ENCODE results near the gene ZNF503. TPM values are rescaled to one million over a fixed set of nuclear protein-coding genes. Genes with fewer than 3 reads are reported as not detected.

Gene ZNF503
- total RNA-seq, 4 donors from 2014 or later, result 9.7 to 17.5 (median 14.8) TPM

DNA sequence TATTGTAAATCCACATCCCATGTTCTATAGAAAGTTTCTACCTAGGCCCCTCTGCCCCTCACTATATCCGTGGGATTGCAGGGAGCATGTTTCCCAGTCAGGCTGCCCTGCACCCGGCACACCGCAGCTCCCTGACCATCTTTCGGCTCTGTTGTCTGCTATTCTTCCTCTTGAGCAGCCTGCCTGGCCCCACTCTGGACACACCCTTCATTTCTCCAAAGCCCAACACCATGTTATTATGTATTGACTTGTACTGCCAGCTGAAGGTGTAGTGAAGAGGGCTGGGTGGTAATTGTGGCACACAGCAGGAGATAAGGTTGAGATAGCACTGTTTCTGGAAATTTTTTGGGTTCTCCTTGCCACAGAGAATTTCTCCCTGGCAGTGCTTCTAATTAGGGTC, 39.6 kb upstream of the ZNF503 start:
- H3K27me3 ChIP-seq, result no peaks in the 10 kb centered on the region
- H3K4me1 ChIP-seq, result no peaks in the 10 kb centered on the region
- H3K27ac ChIP-seq, result no peak overlapping the region
- 86 to 88% methylated on average over 4 of the region's 4 CpGs for WGBS, 2 donors
- peaks cover 0 to 3% (median 0%) of the 10 kb centered on the region in 3 donors for H3K36me3 ChIP-seq
- DNase-seq, result no peak
- intact Hi-C loops (cut with DNase I), result no loop called here
- no peak overlapping the region for H3K4me3 ChIP-seq
- TF ChIP-seq, protein P1, sequence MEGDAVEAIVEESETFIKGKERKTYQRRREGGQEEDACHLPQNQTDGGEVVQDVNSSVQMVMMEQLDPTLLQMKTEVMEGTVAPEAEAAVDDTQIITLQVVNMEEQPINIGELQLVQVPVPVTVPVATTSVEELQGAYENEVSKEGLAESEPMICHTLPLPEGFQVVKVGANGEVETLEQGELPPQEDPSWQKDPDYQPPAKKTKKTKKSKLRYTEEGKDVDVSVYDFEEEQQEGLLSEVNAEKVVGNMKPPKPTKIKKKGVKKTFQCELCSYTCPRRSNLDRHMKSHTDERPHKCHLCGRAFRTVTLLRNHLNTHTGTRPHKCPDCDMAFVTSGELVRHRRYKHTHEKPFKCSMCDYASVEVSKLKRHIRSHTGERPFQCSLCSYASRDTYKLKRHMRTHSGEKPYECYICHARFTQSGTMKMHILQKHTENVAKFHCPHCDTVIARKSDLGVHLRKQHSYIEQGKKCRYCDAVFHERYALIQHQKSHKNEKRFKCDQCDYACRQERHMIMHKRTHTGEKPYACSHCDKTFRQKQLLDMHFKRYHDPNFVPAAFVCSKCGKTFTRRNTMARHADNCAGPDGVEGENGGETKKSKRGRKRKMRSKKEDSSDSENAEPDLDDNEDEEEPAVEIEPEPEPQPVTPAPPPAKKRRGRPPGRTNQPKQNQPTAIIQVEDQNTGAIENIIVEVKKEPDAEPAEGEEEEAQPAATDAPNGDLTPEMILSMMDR (IDR thresholded peaks at IDR 0.05), result no peak
- no peak for TF ChIP-seq POLR2A (IDR thresholded peaks at IDR 0.05)
- H3K9me3 ChIP-seq, result peaks cover 0 to 14% (median 9%) of the 10 kb centered on the region in 3 donors

DNA sequence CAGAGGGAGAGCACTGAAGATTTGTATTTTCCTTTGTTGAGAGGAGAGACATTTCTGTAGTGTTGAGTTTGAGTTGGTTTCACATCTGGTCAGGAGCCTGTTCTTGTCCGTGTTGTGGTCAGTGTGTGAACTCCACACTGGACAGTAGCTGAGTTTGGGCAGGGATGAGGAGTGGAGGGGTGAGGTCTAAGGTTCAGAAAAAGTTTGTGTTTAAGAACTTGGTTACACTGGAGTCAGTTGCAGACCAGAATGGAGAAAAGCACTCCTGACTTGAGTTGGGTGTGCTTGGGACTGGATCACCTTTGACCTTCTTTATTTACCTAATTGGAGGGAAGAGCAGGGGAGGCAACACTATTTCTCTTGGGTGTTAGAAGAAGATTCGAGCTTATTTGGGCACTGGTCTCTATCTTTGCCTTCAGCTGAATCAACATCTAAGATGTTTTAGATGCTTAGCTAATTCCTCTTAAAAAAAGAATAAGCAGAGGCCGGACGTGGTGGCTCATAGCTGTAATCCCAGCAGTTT, 38.8 kb upstream of the ZNF503 start:
- no peak for DNase-seq
- H3K4me1 ChIP-seq, result no peaks in the 10 kb centered on the region
- H3K4me3 ChIP-seq, result no peak overlapping the region
- peaks cover 0 to 14% (median 9%) of the 10 kb centered on the region in 3 donors for H3K9me3 ChIP-seq
- H3K36me3 ChIP-seq, result peaks cover 0 to 3% (median 0%) of the 10 kb centered on the region in 3 donors
- TF ChIP-seq, protein P1 (IDR thresholded peaks at IDR 0.05), result no peak
- no peak for TF ChIP-seq POLR2A (IDR thresholded peaks at IDR 0.05)
- no peak overlapping the region for H3K27ac ChIP-seq
- intact Hi-C loops (cut with DNase I), result no loop called here
- 85 to 94% methylated on average over 4 of the region's 4 CpGs for WGBS, 2 donors
- H3K27me3 ChIP-seq, result no peaks in the 10 kb centered on the region

DNA sequence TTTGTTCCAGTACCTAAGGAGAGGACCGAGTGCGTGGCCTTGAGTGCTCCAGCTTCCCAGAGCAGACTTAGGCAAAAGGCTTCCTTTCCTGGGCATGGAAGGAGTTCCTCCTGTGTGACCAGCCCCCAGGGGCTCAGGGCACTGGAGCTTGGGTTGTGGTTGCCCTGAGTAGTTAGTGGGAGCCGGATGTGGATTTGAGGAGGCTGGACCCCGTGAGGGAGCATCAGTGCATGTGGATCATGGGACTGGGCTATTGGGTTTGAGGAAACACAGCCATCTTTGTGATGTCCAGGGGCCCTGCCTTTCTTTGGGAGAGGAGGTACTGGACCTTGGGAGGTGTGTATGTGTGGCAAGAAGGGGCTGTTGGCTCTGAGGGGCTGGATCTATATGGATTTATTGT, 38.2 kb upstream of the ZNF503 start:
- Histone ChIP-seq H3K4me3 (no peak overlapping the region), H3K4me1 (no peaks in the 10 kb centered on the region), H3K27me3 (no peaks in the 10 kb centered on the region), H3K36me3 (peaks cover 0 to 3% (median 0%) of the 10 kb centered on the region in 3 donors), H3K9me3 (peaks cover 0 to 14% (median 9%) of the 10 kb centered on the region in 3 donors), H3K27ac (no peak overlapping the region)
- WGBS, 2 donors, result 77 to 96% methylated on average over 2 of the region's 4 CpGs
- no peak for DNase-seq
- TF ChIP-seq POLR2A (IDR thresholded peaks at IDR 0.05), result no peak
- TF ChIP-seq, protein P1 (IDR thresholded peaks at IDR 0.05), result no peak
- intact Hi-C loops (cut with DNase I), result no loop called here

DNA sequence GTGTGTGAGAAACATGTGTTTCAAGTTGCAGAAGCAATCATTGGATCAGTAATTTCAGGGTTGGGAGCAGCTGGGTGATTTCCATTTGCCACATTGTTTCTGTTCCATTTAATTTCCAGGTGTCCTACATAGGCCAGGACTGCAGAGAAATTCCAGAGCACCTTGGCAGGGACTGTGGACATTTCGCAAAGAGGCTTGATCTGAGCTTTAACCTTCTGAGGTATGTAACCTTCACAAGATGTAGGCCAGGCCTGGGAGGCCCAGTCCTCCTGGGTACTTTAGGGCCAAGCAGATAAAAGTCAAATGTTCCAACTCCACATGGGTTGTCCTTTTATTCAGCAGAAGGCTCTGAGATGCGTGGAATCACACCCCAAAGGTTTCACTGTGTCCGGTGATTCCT, 36.7 kb upstream of the ZNF503 start:
- Histone ChIP-seq H3K27me3 (no peaks in the 10 kb centered on the region), H3K4me1 (no peaks in the 10 kb centered on the region), H3K36me3 (peaks cover 0 to 3% (median 0%) of the 10 kb centered on the region in 3 donors), H3K4me3 (no peak overlapping the region), H3K27ac (no peak overlapping the region), H3K9me3 (peaks cover 0 to 6% (median 5%) of the 10 kb centered on the region in 3 donors)
- intact Hi-C loops (cut with DNase I), result no loop called here
- no peak for DNase-seq
- WGBS, 2 donors, result 83 to 100% methylated on average over 1 to 2 of the region's 3 CpGs
- no peak for TF ChIP-seq POLR2A (IDR thresholded peaks at IDR 0.05)
- TF ChIP-seq, protein P1 (IDR thresholded peaks at IDR 0.05), result no peak

DNA sequence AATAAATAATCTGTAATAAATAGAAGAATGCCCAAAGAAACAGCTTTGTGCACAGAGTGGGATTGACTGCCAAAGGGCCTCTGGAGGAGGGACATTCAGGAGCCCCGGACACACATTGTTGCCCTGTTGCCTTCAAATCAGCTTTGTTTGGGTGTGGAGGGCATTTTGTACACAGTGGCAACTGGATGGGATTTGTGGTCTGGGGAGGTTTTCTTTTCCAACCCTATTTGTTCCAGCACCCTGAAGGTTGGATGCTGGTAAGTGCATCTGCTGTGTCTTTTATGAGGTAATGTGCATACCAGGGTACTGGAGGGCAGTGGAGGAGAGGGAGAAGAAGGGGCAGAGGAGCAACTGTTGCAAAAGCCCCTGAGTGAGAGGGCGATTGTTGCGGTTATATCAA, 36.1 kb upstream of the ZNF503 start:
- H3K4me1 ChIP-seq, result peaks cover 0 to 2% (median 0%) of the 10 kb centered on the region in 3 donors
- DNase-seq, result no peak
- H3K9me3 ChIP-seq, result peaks cover 0 to under 1% (median 0%) of the 10 kb centered on the region in 3 donors
- WGBS, 2 donors, result 86 to 93% methylated on average over 2 to 3 of the region's 3 CpGs
- H3K27ac ChIP-seq, result no peak overlapping the region
- TF ChIP-seq, protein P1 (IDR thresholded peaks at IDR 0.05), result no peak
- no peak for TF ChIP-seq POLR2A (IDR thresholded peaks at IDR 0.05)
- H3K27me3 ChIP-seq, result no peaks in the 10 kb centered on the region
- peaks cover 0 to 3% (median 0%) of the 10 kb centered on the region in 3 donors for H3K36me3 ChIP-seq
- intact Hi-C loops (cut with DNase I), result no loop called here
- H3K4me3 ChIP-seq, result no peak overlapping the region

Measured in esophagus squamous epithelium (tissue), 5 donors.